ENCODE data around the gene TECTA.
"Not testable (repeated sequence)": the region's sequence is repeated elsewhere in the genome, so short reads cannot be mapped to it uniquely, and the experiment has no call there.

Gene TECTA

GRCh38 chr11:121237686-121238658 is 136.9 kb downstream of the TECTA start:
- Histone ChIP-seq H3K4me1 (ENCODE audit: control insufficient read depth in 1 of 2, insufficient read depth in 2 of 2, low read length in 2 of 2) (peaks cover 0 to 20% of the 10 kb centered on the region in 2 donors), H3K27me3 (ENCODE audit: control insufficient read depth in 1 of 2, insufficient read depth in 2 of 2, low read length in 2 of 2) (no peaks in the 10 kb centered on the region), H3K9ac (ENCODE audit: low read depth in 1 of 2, low read length in 2 of 2) (no peak overlapping the region), H3K27ac (ENCODE audit: low read depth, low read length) (no peak overlapping the region), H3K36me3 (ENCODE audit: control insufficient read depth in 1 of 2, insufficient read depth in 2 of 2, low read length in 2 of 2) (no peaks in the 10 kb centered on the region), H3K9me3 (ENCODE audit: control insufficient read depth in 1 of 2, low read length in 2 of 2) (no peaks in the 10 kb centered on the region), H3K4me3 (ENCODE audit: low read depth in 1 of 2, low read length in 2 of 2) (peak overlapping the region in 1 of 2 donors; percentile 61)

DNA sequence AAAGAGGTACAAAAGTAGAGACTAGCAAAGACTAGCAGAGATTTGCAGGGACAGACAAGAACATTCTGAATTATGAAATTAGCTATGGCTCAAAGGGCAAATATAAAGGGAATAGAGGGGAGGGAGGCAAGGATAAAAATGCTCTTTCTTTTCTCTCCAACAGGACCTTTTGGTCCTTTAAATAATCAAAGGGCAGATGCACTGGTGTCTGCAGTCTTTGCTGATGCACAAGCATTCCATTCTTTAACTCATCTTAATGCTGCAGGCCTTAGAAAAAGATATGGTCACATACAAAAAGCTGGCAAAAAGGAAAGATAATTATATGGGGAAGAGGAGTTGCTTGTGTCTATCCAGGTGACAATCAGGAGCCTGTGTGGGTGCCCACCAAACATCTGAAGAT is 137.9 kb downstream of the TECTA start:
- Histone ChIP-seq H3K9ac (ENCODE audit: low read depth in 1 of 2, low read length in 2 of 2) (no peak overlapping the region), H3K27ac (ENCODE audit: low read depth, low read length) (no peak overlapping the region), H3K4me3 (ENCODE audit: low read depth in 1 of 2, low read length in 2 of 2) (no peak overlapping the region), H3K4me1 (ENCODE audit: control insufficient read depth in 1 of 2, insufficient read depth in 2 of 2, low read length in 2 of 2) (peaks cover 0 to 20% of the 10 kb centered on the region in 2 donors), H3K9me3 (ENCODE audit: control insufficient read depth in 1 of 2, low read length in 2 of 2) (no peaks in the 10 kb centered on the region), H3K27me3 (ENCODE audit: control insufficient read depth in 1 of 2, insufficient read depth in 2 of 2, low read length in 2 of 2) (no peaks in the 10 kb centered on the region), H3K36me3 (ENCODE audit: control insufficient read depth in 1 of 2, insufficient read depth in 2 of 2, low read length in 2 of 2) (no peaks in the 10 kb centered on the region)

- not testable (repeated sequence) for H3K9ac ChIP-seq (ENCODE audit: low read depth in 1 of 2, low read length in 2 of 2); H3K9me3 ChIP-seq (ENCODE audit: control insufficient read depth in 1 of 2, low read length in 2 of 2); H3K4me3 ChIP-seq (ENCODE audit: low read depth in 1 of 2, low read length in 2 of 2); H3K27me3 ChIP-seq (ENCODE audit: control insufficient read depth in 1 of 2, insufficient read depth in 2 of 2, low read length in 2 of 2); H3K27ac ChIP-seq (ENCODE audit: low read depth, low read length); H3K36me3 ChIP-seq (ENCODE audit: control insufficient read depth in 1 of 2, insufficient read depth in 2 of 2, low read length in 2 of 2)
- peaks cover 0 to 20% of the 10 kb centered on the region in 2 donors for H3K4me1 ChIP-seq (ENCODE audit: control insufficient read depth in 1 of 2, insufficient read depth in 2 of 2, low read length in 2 of 2)
Measured at GRCh38 chr11:121240001-121240400, 139.0 kb downstream of the TECTA start.

- Histone ChIP-seq H3K27ac (ENCODE audit: low read depth, low read length) (no peak overlapping the region), H3K4me1 (ENCODE audit: control insufficient read depth in 1 of 2, insufficient read depth in 2 of 2, low read length in 2 of 2) (peaks cover 0 to 20% of the 10 kb centered on the region in 2 donors), H3K36me3 (ENCODE audit: control insufficient read depth in 1 of 2, insufficient read depth in 2 of 2, low read length in 2 of 2) (no peaks in the 10 kb centered on the region), H3K27me3 (ENCODE audit: control insufficient read depth in 1 of 2, insufficient read depth in 2 of 2, low read length in 2 of 2) (no peaks in the 10 kb centered on the region), H3K4me3 (ENCODE audit: low read depth in 1 of 2, low read length in 2 of 2) (no peak overlapping the region), H3K9ac (ENCODE audit: low read depth in 1 of 2, low read length in 2 of 2) (no peak overlapping the region), H3K9me3 (ENCODE audit: control insufficient read depth in 1 of 2, low read length in 2 of 2) (no peaks in the 10 kb centered on the region)
Measured at GRCh38 chr11:121240650-121241303, 139.7 kb downstream of the TECTA start.
